HG02642 (cell line): ENCODE results near the gene ZNF133.
"Not testable (repeated sequence)": the region's sequence is repeated elsewhere in the genome, so short reads cannot be mapped to it uniquely, and the experiment has no call there.

Experiments used
- ATAC-seq: cut with Tn5 transposase; IDR thresholded peaks from one replicate; pipeline ENCODE4 v1.9.1; 2021; ENCODE audit warnings: mild to moderate bottlenecking; ENCODE audit not compliant: unreplicated experiment, poor library complexity

Gene ZNF133

GRCh38 chr20:18279242-18279641 lies 9.1 kb upstream of the ZNF133 start:
- no peak for ATAC-seq

GRCh38 chr20:18284805-18285533 lies 3.4 kb upstream of the ZNF133 start:
- ATAC-seq, result no peak

GRCh38 chr20:18287546-18287914 lies 797 bp upstream of the ZNF133 start:
- peak; percentile 2 for ATAC-seq

- ATAC-seq, result no peak
Observed at GRCh38 chr20:18288749-18289267, 481 bp downstream of the ZNF133 start.

GRCh38 chr20:18289306-18289705 lies 979 bp downstream of the ZNF133 start:
- no peak for ATAC-seq

GRCh38 chr20:18299364-18299763 lies 11.0 kb downstream of the ZNF133 start:
- no peak for ATAC-seq

GRCh38 chr20:18304618-18305017 lies 16.3 kb downstream of the ZNF133 start:
- no peak for ATAC-seq

- ATAC-seq, result no peak
Observed at GRCh38 chr20:18307301-18307700, 19.0 kb downstream of the ZNF133 start.

GRCh38 chr20:18310051-18310450 lies 21.7 kb downstream of the ZNF133 start:
- no peak for ATAC-seq

- ATAC-seq, result no peak
Observed at GRCh38 chr20:18310592-18310991, 22.3 kb downstream of the ZNF133 start.

GRCh38 chr20:18312723-18313122 lies 24.4 kb downstream of the ZNF133 start:
- no peak for ATAC-seq

- ATAC-seq, result no peak
Observed at GRCh38 chr20:18313411-18313810, 25.1 kb downstream of the ZNF133 start.

GRCh38 chr20:18314786-18315406 lies 26.6 kb downstream of the ZNF133 start:
- ATAC-seq, result no peak

GRCh38 chr20:18316166-18316565 lies 27.8 kb downstream of the ZNF133 start:
- ATAC-seq, result no peak

GRCh38 chr20:18321316-18321715 lies 33.0 kb downstream of the ZNF133 start:
- no peak for ATAC-seq

- ATAC-seq, result no peak
Observed at GRCh38 chr20:18321976-18322950, 33.9 kb downstream of the ZNF133 start.

- ATAC-seq, result no peak
Observed at GRCh38 chr20:18323705-18324104, 35.4 kb downstream of the ZNF133 start.

GRCh38 chr20:18324596-18325089 lies 36.3 kb downstream of the ZNF133 start:
- no peak for ATAC-seq

GRCh38 chr20:18326990-18327389 lies 38.7 kb downstream of the ZNF133 start:
- ATAC-seq, result no peak

- no peak for ATAC-seq
Observed at GRCh38 chr20:18331694-18332093, 43.4 kb downstream of the ZNF133 start.

- ATAC-seq, result not testable (repeated sequence)
Observed at GRCh38 chr20:18349749-18350148, 61.4 kb downstream of the ZNF133 start.
